GM23338 (cell line): ENCODE results near the gene MCOLN2.

Source experiments
- CREB1 ChIP-seq: fragments of 250-450 bp; sonication (Bioruptor Pico); IDR thresholded peaks from 2 replicates; pipeline ENCODE4 v1.5.0; 2020; ENCODE audit warnings: low read depth, mild to moderate bottlenecking, moderate library complexity
- CTCF ChIP-seq, 2 experiments: fragments of 200-600 bp in 1 of 2; sonication (generic) in 1 of 2; conservative IDR thresholded peaks; 2 replicates each; pipeline versions ENCODE4 v1.5.1 to v1.6.1; 2016 to 2017; ENCODE audit warnings: antibody characterized with exemption in 2 of 2, low read depth in 2 of 2, mild to moderate bottlenecking in 2 of 2, moderate library complexity in 1 of 2
- ETS1 ChIP-seq: IDR thresholded peaks from 2 replicates; pipeline ENCODE4 v1.6.1; 2016; ENCODE audit warnings: antibody characterized with exemption
- EZH2 ChIP-seq: fragments of 200-600 bp; sonication (generic); IDR thresholded peaks from one replicate; pipeline ENCODE4 v1.8.0; 2017; ENCODE audit warnings: antibody characterized with exemption, mild to moderate bottlenecking, low read depth; ENCODE audit not compliant: unreplicated experiment
- EZH2phosphoT487 ChIP-seq: fragments of 200-600 bp; sonication (generic); IDR thresholded peaks from one replicate; pipeline ENCODE4 v1.8.1; 2018; ENCODE audit warnings: antibody characterized with exemption; ENCODE audit not compliant: unreplicated experiment
- JUNB ChIP-seq: IDR thresholded peaks from one replicate; pipeline ENCODE4 v1.6.1; 2016; ENCODE audit warnings: antibody characterized with exemption; ENCODE audit not compliant: unreplicated experiment
- NANOG ChIP-seq: IDR thresholded peaks from 2 replicates; pipeline ENCODE4 v1.6.1; 2016; ENCODE audit warnings: antibody characterized with exemption, borderline replicate concordance
- POLR2AphosphoS5 ChIP-seq: IDR thresholded peaks from 2 replicates; pipeline ENCODE4 v1.6.1; 2016; ENCODE audit warnings: antibody characterized with exemption, low read depth
- REST ChIP-seq: IDR thresholded peaks from one replicate; pipeline ENCODE4 v1.6.1; 2018; ENCODE audit warnings: antibody characterized with exemption; ENCODE audit not compliant: unreplicated experiment

GRCh38 chr1:85001742-85002141 is 4.8 kb upstream of the MCOLN2 start:
- TF ChIP-seq JUNB: no peak
- TF ChIP-seq CTCF (conservative IDR thresholded peaks at IDR 0.05; ENCODE audit: low read depth in 2 of 2): no peak
- no peak for TF ChIP-seq POLR2AphosphoS5
- no peak for TF ChIP-seq EZH2
- no peak for TF ChIP-seq REST
- no peak for TF ChIP-seq CREB1
- no peak for TF ChIP-seq EZH2phosphoT487
- no peak for TF ChIP-seq ETS1
- TF ChIP-seq NANOG: no peak
